ENCODE data around the gene MAP2K6.
A peak's percentile ranks its signal among the peaks of the same experiment; 100 is the strongest.

Gene MAP2K6

GRCh38 chr17:69593716-69594115 lies 179.2 kb downstream of the MAP2K6 start:
- DNase-seq (ENCODE audit: low read depth, low spot score), result no peak
- no peak overlapping the region for H3K4me3 ChIP-seq (ENCODE audit: low read length)

GRCh38 chr17:69594641-69595040 lies 180.1 kb downstream of the MAP2K6 start:
- H3K4me3 ChIP-seq (ENCODE audit: low read length), result no peak overlapping the region

GRCh38 chr17:69596141-69596540 lies 181.6 kb downstream of the MAP2K6 start:
- H3K4me3 ChIP-seq (ENCODE audit: low read length), result no peak overlapping the region
- no peak for DNase-seq (ENCODE audit: low read depth, low spot score)

More at GRCh38 chr17:69594641-69595040, 180.1 kb downstream of the MAP2K6 start:
- no peak for DNase-seq (ENCODE audit: low read depth, low spot score)

GRCh38 chr17:69597898-69598692 lies 183.6 kb downstream of the MAP2K6 start:
- H3K4me3 ChIP-seq (ENCODE audit: low read length), result no peak overlapping the region
- DNase-seq (ENCODE audit: low read depth, low spot score), result no peak

GRCh38 chr17:69602972-69603371 lies 188.5 kb downstream of the MAP2K6 start:
- H3K4me3 ChIP-seq (ENCODE audit: low read length), result no peak overlapping the region
- peak; percentile 80 for DNase-seq (ENCODE audit: low read depth, low spot score)
